SK-N-SH (cell line): ENCODE measurements around the gene S100A13. TPM values are rescaled to one million over a fixed set of nuclear protein-coding genes. Genes with fewer than 3 reads are reported as not detected.
"Not testable (repeated sequence)": the region's sequence is repeated elsewhere in the genome, so short reads cannot be mapped to it uniquely, and the experiment has no call there.

Experiments
- CTCF ChIA-PET: fragments of 300-600, 350-600 bp; formaldehyde crosslinking; extraction: SDS; loops from one replicate; lab custom pipeline; 2021; lab: Yijun Ruan, JAX
- POLR2A ChIA-PET: fragments of 350-600 bp; sonication (Branson Sonifier 250); formaldehyde crosslinking; extraction: SDS; loops from one replicate; lab custom pipeline; 2020; ENCODE audit warnings: antibody characterized with exemption, inconsistent platforms; lab: Yijun Ruan, JAX
- DNase-seq: peaks from one replicate; pipeline ENCODE4 v3.0.0; 2012
- H2AFZ ChIP-seq: fragments of 200-600 bp; sonication (generic); 2 replicates; pipeline ENCODE4 v1.8.1; 2016; ENCODE audit warnings: antibody characterized with exemption, mild to moderate bottlenecking, low read depth
- H3F3A ChIP-seq: fragments of 200-600 bp; sonication (generic); replicated peaks from 2 replicates; pipeline ENCODE3; 2016; ENCODE audit warnings: antibody characterized with exemption, mild to moderate bottlenecking; ENCODE audit not compliant: insufficient read depth
- H3K27ac ChIP-seq, 2 experiments: fragments of 200-500 bp in 1 of 2; fragments of 200-600 bp in 1 of 2; sonication (Bioruptor generic) in 1 of 2; sonication (generic), shearing (Covaris generic) in 1 of 2; 2 replicates each; pipeline versions ENCODE4 v1.5.1 to v1.6.1; 2014 to 2016; ENCODE audit warnings: low read depth in 2 of 2, inconsistent platforms in 1 of 2, low read length in 1 of 2, mild to moderate bottlenecking in 1 of 2, mixed read lengths in 1 of 2
- H3K27me3 ChIP-seq: fragments of 200-600 bp; sonication (generic), shearing (Covaris generic); 2 replicates; pipeline ENCODE4 v1.6.1; 2016; ENCODE audit warnings: mixed run types; ENCODE audit not compliant: insufficient read depth
- H3K36me3 ChIP-seq, 2 experiments: fragments of 200-500 bp in 1 of 2; fragments of 200-600 bp in 1 of 2; sonication (Bioruptor generic) in 1 of 2; sonication (generic) in 1 of 2; replicated peaks in 1 of 2; 2 replicates each; pipeline versions ENCODE3 to v1.5.1; 2014 to 2016; ENCODE audit warnings: low read length in 1 of 2, mild to moderate bottlenecking in 1 of 2; ENCODE audit not compliant: insufficient read depth in 2 of 2, control insufficient read depth in 1 of 2
- H3K4me1 ChIP-seq, 2 experiments: fragments of 200-500 bp in 1 of 2; fragments of 200-600 bp in 1 of 2; sonication (Bioruptor generic) in 1 of 2; sonication (generic), shearing (Covaris generic) in 1 of 2; 2 replicates each; pipeline versions ENCODE4 v1.5.1 to v1.6.1; 2014 to 2016; ENCODE audit warnings: low read depth in 1 of 2, low read length in 1 of 2, mixed run types in 1 of 2; ENCODE audit not compliant: insufficient read depth in 2 of 2, control insufficient read depth in 1 of 2
- H3K4me2 ChIP-seq: fragments of 200-600 bp; sonication (generic), shearing (Covaris generic); 2 replicates; pipeline ENCODE4 v1.6.1; 2017; ENCODE audit warnings: mixed run types
- H3K4me3 ChIP-seq, 2 experiments: fragments of 200-500 bp in 1 of 2; fragments of 200-600 bp in 1 of 2; sonication (Bioruptor generic) in 1 of 2; sonication (generic), shearing (Covaris generic) in 1 of 2; 2 replicates each; pipeline versions ENCODE4 v1.5.1 to v1.8.1; 2014 to 2016; ENCODE audit warnings: low read depth in 2 of 2, inconsistent platforms in 1 of 2, low read length in 1 of 2, mild to moderate bottlenecking in 1 of 2, mixed read lengths in 1 of 2, moderate library complexity in 1 of 2
- H3K79me2 ChIP-seq: fragments of 200-600 bp; sonication (generic); 2 replicates; pipeline ENCODE4 v1.8.1; 2017; ENCODE audit warnings: mild to moderate bottlenecking; ENCODE audit not compliant: insufficient read depth
- H3K9ac ChIP-seq: fragments of 200-600 bp; sonication (generic); 2 replicates; pipeline ENCODE4 v1.6.1; 2017; ENCODE audit warnings: mixed run types
- H3K9me2 ChIP-seq: fragments of 200-600 bp; sonication (generic); 2 replicates; pipeline ENCODE4 v1.6.1; 2017; ENCODE audit warnings: mixed run types
- H3K9me3 ChIP-seq: fragments of 200-600 bp; sonication (generic); 2 replicates; pipeline ENCODE4 v1.6.1; 2017; ENCODE audit warnings: mixed run types, mild to moderate bottlenecking, moderate library complexity
- H4K20me1 ChIP-seq: fragments of 200-600 bp; sonication (generic); 2 replicates; pipeline ENCODE4 v1.6.1; 2017; ENCODE audit warnings: mild to moderate bottlenecking, mixed run types; ENCODE audit not compliant: insufficient read depth
- CTCF ChIP-seq: fragments of 200-600 bp; sonication (generic); IDR thresholded peaks from 2 replicates; pipeline ENCODE4 v1.6.1; 2017; ENCODE audit warnings: antibody characterized with exemption, mild to moderate bottlenecking, moderate library complexity
- JUND ChIP-seq: IDR thresholded peaks from 2 replicates; pipeline ENCODE4 v1.4.0; 2012
- MXI1 ChIP-seq: IDR thresholded peaks from 2 replicates; pipeline ENCODE4 v1.6.1; 2012; ENCODE audit warnings: mild to moderate bottlenecking, low read depth, low read length, improper control_type of control experiment
- NRF1 ChIP-seq: IDR thresholded peaks from 2 replicates; pipeline ENCODE4 v1.6.1; 2012; ENCODE audit warnings: low read depth, mild to moderate bottlenecking, low read length
- PBX3 ChIP-seq: IDR thresholded peaks from 2 replicates; pipeline ENCODE4; 2012
- POLR2AphosphoS5 ChIP-seq: IDR thresholded peaks from 2 replicates; pipeline ENCODE4 v1.6.1; 2012; ENCODE audit warnings: low read depth, low read length
- RFX5 ChIP-seq: IDR thresholded peaks from 2 replicates; pipeline ENCODE4 v1.6.1; 2012; ENCODE audit warnings: mild to moderate bottlenecking, improper control_type of control experiment, low read length
- RXRA ChIP-seq: IDR thresholded peaks from 2 replicates; pipeline ENCODE4 v1.4.0; 2012; ENCODE audit warnings: low read depth, mild to moderate bottlenecking, borderline replicate concordance
- TAF1 ChIP-seq: IDR thresholded peaks from 2 replicates; pipeline ENCODE4 v1.6.1; 2012; ENCODE audit warnings: low read depth, mild to moderate bottlenecking, low read length, moderate library complexity, borderline replicate concordance
- YY1 ChIP-seq: IDR thresholded peaks from 2 replicates; pipeline ENCODE4 v1.4.0; 2012; ENCODE audit warnings: low read depth, mild to moderate bottlenecking
- ZBTB33 ChIP-seq: IDR thresholded peaks from 2 replicates; pipeline ENCODE4 v1.4.0; 2012; ENCODE audit warnings: low read depth, borderline replicate concordance
- WGBS: methylation state at CpG from one replicate; pipeline ENCODE4 v1.1.6; 2017; ENCODE audit warnings: low lambda C conversion rate; 5-methylcytosine and 5-hydroxymethylcytosine counted together
- polyA plus RNA-seq, 3 experiments: library from polyadenylated mRNA; depleted of rRNA; stranded (reverse); fragments of >200 nt; gene quantifications; 2 replicates each; pipeline ENCODE4 v1.2.3, GENCODE V29; 2012

Gene S100A13
- polyA plus RNA-seq, 1 of the 3 experiments (the other 2 are of a cell fraction): 12.3 TPM

- Histone ChIP-seq H3K9ac (no peak overlapping the region), H3K4me1 (peaks cover 0 to 3% of the 10 kb centered on the region in 2 experiments; a peak in 2 of 4 replicates), H3K9me3 (no peaks in the 10 kb centered on the region), H3K36me3 (no peaks in the 10 kb centered on the region), H3F3A (peaks cover 2% of the 10 kb centered on the region), H4K20me1 (no peaks in the 10 kb centered on the region), H3K4me2 (no peak overlapping the region), H2AFZ (no peak overlapping the region), H3K27me3 (no peaks in the 10 kb centered on the region), H3K9me2 (no peaks in the 10 kb centered on the region), H3K4me3 (no peak overlapping the region), H3K79me2 (no peaks in the 10 kb centered on the region), H3K27ac (no peak overlapping the region)
- TF ChIP-seq ZBTB33: no peak
- no peak for TF ChIP-seq POLR2AphosphoS5
- no peak for TF ChIP-seq JUND
- TF ChIP-seq PBX3: no peak
- TF ChIP-seq NRF1: no peak
- TF ChIP-seq RXRA: no peak
- TF ChIP-seq CTCF: no peak
- TF ChIP-seq YY1: no peak
- no peak for TF ChIP-seq MXI1
- no peak for TF ChIP-seq RFX5
- TF ChIP-seq TAF1: no peak
- ChIA-PET POLR2A (no interaction called here), CTCF (interaction anchor here (1.0 kb wide), 1 partner anchor 16 kb away, joined by 4 read pairs; no protein-coding TSS in a partner anchor)
- WGBS: 86% methylated on average over 2 of the region's 2 CpGs
- no peak for DNase-seq
Observed at GRCh38 chr1:153588482-153588881, 38.8 kb downstream of the S100A13 start.

- H3K9me3 ChIP-seq, H3K9me2 ChIP-seq, H3K9ac ChIP-seq, H3K27me3 ChIP-seq, H3F3A ChIP-seq, H2AFZ ChIP-seq, H3K79me2 ChIP-seq, H3K4me1 ChIP-seq, H3K4me2 ChIP-seq, POLR2A ChIA-PET, H3K36me3 ChIP-seq, H3K27ac ChIP-seq, DNase-seq, H4K20me1 ChIP-seq, H3K4me3 ChIP-seq: not testable (repeated sequence)
- CTCF ChIA-PET: interaction anchor here (1.0 to 3.3 kb wide), 4 partner anchors 8 to 33 kb away, joined by 3 to 18 read pairs (median 4); no protein-coding TSS in a partner anchor
- 91% methylated on average over 10 of the region's 10 CpGs for WGBS
Observed at GRCh38 chr1:153588033-153588432, 39.3 kb downstream of the S100A13 start.
